B cell (primary cell): ENCODE results near the gene ZNF761.
"Not testable (repeated sequence)": the region's sequence is repeated elsewhere in the genome, so short reads cannot be mapped to it uniquely, and the experiment has no call there.

ENCODE experiments used
- CTCF ChIP-seq: fragments of 200-600 bp; IDR thresholded peaks from one replicate; pipeline ENCODE4 v1.8.0; 2022; ENCODE audit warnings: antibody characterized with exemption, mild to moderate bottlenecking
- EZH2 ChIP-seq: IDR thresholded peaks from 2 replicates; pipeline ENCODE4 v1.6.1; 2012; ENCODE audit warnings: borderline replicate concordance, low read depth, mild to moderate bottlenecking, moderate library complexity, low read length; ENCODE audit not compliant: insufficient read depth, poor library complexity, severe bottlenecking

- not testable (repeated sequence) for TF ChIP-seq CTCF, EZH2
These were observed 72.5 kb downstream of the ZNF761 start for GRCh38 chr19:53504365-53504703.
